ENCODE measurements around the gene SERPINA1.
A peak's percentile ranks its signal among the peaks of the same experiment; 100 is the strongest.
"Not testable (repeated sequence)": the region's sequence is repeated elsewhere in the genome, so short reads cannot be mapped to it uniquely, and the experiment has no call there.

SERPINA1 gene

GRCh38 chr14:94346065-94346786 is 42.2 kb downstream of the SERPINA1 start:
- DNase-seq (ENCODE audit: low spot score), result not testable (repeated sequence)

GRCh38 chr14:94345344-94346064 is 42.9 kb downstream of the SERPINA1 start:
- peak; percentile 90 for DNase-seq (ENCODE audit: low spot score)

GRCh38 chr14:94344389-94344788 is 44.0 kb downstream of the SERPINA1 start:
- DNase-seq (ENCODE audit: low spot score), result no peak

DNA sequence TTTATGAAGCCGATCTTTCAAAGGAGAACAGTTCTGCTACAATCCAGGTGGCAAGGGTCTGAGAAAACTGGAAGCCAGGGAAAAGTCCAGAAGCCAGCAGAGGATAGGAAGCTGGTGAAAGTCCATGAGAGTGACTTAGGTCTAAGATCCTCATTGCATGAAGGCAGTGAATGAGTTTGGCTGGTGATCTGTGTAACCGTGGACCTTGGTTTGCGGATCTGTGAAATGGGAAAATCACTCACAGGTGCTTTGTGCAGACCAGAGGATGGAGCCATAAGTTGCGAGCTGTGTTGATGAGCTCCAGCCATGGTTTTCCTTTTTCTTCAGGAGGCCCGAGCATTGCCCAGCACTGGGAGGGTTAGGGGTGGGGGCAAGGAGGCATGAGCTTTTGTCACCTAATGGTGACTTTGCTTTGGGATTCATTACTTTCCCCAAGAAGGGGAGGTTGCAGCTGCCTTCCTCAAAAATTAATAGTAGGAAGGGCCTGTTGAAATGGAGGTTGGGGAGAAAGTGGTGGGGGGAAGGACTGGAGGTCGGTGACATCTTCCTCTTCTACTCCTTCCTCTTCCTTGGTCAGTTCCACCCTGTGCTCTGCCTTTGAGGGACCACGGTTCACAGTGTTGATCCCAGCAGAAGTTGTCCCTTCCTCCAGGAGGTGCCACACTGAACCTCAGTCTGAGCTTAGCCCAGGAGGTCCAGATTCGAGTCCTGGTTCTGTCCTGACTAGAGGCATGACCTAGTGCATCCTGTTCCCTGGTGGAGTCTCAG is 45.0 kb downstream of the SERPINA1 start:
- no peak for DNase-seq (ENCODE audit: low spot score)

GRCh38 chr14:94342334-94342934 is 46.0 kb downstream of the SERPINA1 start:
- DNase-seq (ENCODE audit: low spot score), result peak; percentile 92

DNA sequence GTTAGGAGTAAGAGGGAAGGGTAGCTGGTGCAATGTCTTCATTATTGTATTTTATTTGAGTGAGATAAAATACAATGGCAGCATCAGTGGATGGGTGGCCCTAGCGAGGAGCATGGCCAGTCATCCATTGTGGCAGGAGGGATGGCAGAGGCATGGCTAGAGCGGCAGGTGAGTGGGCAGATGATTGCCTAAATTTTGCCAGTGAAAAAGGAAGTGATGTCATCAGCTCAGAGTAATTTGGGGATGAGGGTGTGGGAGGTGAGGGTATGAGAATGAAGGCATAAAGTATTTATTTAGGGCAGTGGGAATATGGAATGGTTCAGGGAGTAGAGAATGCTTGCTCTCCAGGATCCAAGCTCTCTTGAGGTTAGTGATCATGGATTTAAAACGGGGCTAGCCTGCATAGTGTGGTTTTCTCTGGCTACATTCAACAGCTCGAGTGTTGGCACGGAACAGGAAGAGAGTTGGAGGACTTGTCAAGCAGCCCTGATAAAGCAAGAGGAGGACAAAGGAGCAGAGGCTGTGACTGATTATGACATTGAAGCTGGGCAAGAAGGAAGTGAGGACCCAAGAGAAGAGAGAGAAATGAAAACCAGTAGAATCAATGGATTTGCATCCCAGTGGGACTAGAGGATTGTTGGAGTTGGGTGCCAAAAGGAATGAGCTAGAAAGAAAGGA is 46.6 kb downstream of the SERPINA1 start:
- peak; percentile 49 for DNase-seq (ENCODE audit: low spot score)

GRCh38 chr14:94340533-94340932 is 47.9 kb downstream of the SERPINA1 start:
- DNase-seq (ENCODE audit: low spot score), result no peak

DNA sequence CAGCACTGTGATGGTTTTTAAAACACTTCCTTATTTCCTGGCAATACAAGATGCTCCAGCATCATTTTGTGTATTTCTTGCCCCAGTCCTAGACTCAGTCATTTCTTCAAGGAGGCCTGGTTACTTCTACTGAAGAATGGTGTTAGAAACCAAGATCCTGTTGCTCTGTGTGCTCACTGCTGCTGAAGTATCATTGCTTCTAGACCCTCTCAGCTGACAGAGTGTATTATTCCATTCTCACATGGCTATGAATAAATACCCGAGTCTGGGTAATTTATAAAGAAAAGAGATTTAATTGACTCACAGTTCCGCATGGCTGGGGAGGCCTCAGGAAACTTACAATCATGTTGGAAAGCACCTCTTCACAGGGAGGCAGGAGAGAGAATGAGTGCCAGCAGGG is 50.4 kb downstream of the SERPINA1 start:
- DNase-seq (ENCODE audit: low spot score), result no peak

- DNase-seq (ENCODE audit: low spot score), result no peak
Observed at GRCh38 chr14:94337274-94337673, 51.1 kb downstream of the SERPINA1 start.

- DNase-seq (ENCODE audit: low spot score), result no peak
Observed at GRCh38 chr14:94334872-94335271, 53.5 kb downstream of the SERPINA1 start.

GRCh38 chr14:94332587-94332986 is 55.8 kb downstream of the SERPINA1 start:
- no peak for DNase-seq (ENCODE audit: low spot score)

DNA sequence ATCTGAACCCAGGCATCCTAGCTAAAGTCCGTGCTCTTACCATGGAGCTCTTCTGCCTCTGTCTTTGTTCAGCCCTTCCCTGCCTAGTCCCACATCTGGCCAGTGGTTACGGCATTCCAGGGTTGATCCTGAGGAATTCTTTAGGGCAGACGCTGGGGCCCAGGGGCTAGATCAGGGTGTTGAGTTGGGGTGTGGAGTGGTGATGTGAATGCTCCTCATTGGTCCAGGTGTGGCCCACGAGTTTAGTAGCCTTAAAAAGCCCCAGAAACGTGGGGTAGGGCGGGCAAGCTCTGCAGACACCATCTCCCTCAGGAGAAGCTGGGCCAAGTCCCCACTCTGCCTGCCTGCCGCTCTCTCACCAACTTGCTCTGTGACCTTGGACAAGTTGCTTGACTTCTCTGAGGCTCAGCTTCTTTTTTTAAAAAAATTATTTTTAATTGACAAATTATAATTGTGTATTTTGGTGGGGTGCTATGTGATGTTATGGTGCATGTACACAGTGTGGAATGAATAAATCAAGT is 56.3 kb downstream of the SERPINA1 start:
- no peak for DNase-seq (ENCODE audit: low spot score)

DNA sequence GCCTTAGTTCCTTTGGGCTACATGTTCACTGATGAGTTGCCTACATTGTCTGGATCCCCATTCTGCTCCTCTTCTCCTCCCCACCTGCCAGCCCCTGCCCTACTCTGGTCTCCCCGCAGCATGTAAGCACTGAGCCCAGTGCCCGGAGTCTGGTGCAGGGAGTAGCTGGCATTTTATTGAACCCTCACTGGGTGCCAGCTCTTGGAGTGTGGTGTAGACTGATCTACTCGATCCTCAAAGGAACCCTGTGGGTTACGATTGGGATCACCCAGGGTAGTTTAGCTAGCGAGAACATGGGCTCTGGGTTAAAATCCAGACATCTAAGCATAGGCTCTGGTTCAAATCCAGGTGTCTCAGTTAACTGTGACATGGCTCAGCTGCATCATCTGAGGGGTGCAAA is 56.9 kb downstream of the SERPINA1 start:
- DNase-seq (ENCODE audit: low spot score), result no peak

- no peak for DNase-seq (ENCODE audit: low spot score)
Observed at GRCh38 chr14:94330857-94331256, 57.5 kb downstream of the SERPINA1 start.

GRCh38 chr14:94330432-94330831 is 58.0 kb downstream of the SERPINA1 start:
- no peak for DNase-seq (ENCODE audit: low spot score)

DNA sequence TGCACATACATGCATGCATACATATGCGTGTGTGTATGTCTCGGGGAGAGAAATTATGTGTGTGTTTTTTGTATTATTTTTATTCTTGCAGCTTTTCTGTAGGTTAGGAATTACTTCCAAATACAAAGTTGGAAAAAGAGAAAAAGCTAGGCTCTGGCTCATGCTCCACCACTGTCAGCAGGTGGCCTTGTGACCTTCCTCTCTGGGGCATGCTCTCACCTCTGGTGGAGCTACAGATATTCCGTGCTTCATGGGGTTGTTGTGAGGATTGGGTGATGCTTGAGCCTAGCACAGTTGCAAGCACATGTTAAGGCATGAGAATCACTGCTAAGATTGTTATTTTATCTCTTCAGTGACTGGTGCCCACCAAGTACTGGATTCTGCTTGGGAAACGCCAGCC is 58.5 kb downstream of the SERPINA1 start:
- DNase-seq (ENCODE audit: low spot score), result no peak

DNA sequence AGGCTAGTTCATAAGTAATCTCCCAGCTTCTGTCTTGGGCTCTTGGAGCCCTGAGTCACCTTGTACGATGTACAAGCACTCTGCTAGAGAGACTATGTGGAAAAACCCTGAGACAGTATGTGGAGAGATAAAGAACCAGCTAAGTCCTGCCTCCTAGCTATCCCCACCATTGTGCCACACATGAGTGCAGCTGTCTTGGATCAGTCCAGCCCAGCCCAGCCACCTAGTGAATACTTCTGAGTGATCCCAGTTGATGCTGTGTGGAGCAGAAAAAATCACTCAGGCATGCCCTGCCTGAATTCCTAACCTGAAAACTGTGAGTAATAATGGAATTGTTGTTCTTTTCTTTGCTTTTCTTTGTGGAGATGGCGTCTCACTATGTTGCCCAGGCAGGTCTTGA is 60.2 kb downstream of the SERPINA1 start:
- no peak for DNase-seq (ENCODE audit: low spot score)

All from GM03348 (cell line).